Measurements from ENCODE around the gene GALNT10.

Gene GALNT10

DNA sequence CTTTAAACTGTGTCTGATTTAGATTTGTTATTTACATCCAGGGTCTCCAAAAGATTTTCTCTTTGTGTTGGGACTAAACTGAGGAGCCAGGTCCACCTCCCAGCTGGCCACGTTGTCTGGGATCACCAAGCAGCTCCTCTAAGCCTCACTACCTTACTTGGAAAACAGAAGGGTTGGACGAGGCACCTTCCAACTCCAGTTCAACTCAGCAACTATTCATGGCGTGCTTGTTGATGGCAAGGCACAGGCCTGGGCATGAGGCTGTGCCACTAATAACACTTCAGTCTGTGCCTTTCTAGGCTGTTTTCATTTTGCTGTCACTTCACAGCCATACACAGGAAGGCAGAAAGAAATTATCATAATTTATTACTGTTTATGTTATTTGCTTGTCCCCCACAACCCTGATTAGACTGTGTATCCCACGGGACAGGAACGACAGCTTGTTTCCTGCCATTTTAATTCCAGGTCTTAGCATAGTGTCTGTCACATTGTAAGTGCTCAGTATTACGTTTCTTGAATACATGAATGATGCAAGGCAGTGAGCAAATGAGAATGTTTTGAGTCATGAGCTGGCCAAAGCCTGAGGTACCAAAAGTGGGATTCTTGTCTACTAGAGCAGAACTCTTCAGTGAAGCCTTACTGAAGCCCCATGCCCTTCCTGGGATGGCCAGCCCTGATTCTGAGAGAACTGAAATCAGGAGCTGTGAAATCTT lies 125.8 kb downstream of the GALNT10 start:
- FAIRE-seq, result no peak
- no peak for DNase-seq (ENCODE audit: insufficient read length, low spot score)

DNA sequence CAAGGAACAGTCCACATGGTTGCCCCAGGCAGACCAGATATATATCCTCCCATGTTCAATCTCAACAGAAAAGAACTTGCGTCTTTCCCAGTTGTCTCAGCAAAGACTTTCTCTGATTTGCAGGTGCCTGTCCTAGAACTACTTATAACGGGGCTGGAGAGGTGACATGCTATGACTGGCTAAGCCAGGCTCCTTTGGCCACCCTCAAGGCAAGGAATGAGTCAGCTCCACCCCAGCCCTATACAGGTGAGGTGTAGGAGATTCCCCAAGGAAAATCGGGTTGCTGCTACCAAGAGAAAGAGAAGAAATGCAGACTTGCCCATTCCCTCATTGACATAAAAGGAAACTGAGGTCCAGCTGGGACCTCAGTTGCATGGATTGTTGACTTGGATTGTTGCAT lies 127.4 kb downstream of the GALNT10 start:
- DNase-seq (ENCODE audit: insufficient read length, low spot score) (no peak), FAIRE-seq (no peak)

DNA sequence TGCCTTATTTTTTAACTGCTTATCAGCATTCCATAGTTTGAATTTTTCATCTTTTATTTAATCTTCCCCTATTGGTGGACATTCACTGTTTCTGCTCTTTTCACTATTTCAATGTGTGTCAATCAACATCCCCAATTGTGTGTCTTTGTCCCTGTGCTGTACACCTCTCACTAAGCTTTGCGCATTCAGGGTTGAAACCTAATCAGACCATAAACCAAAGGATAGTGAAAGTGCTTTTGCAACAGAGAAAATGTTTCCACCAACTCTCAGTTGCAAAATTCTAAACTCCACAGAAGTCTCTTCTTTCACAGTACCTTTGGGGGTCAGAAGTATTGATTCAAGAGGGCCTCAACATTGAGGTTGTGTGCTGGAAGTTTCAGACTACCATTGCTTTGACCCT lies 128.2 kb downstream of the GALNT10 start:
- FAIRE-seq (peak; percentile 59), DNase-seq (ENCODE audit: insufficient read length, low spot score) (no peak)

DNA sequence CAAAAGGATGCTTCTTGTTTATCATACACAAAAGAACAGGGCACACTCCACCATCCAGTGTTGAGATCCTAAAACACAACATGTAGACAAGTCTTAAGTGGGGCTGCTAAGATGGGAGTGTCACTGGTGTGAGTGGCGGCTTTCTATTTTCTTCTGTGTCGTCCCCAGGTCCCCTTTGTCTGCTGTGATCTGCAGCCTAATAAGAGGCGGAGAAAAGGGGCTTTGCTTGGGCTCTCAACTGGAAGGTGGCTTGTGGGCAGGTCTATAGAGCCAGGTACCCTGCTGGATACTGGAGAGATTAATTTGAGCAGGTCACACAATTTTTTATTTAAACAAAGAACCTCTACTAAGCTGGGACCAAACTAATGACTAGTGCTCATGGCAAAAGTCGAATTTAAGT lies 129.2 kb downstream of the GALNT10 start:
- DNase-seq (ENCODE audit: insufficient read length, low spot score), result no peak
- FAIRE-seq, result no peak

DNA sequence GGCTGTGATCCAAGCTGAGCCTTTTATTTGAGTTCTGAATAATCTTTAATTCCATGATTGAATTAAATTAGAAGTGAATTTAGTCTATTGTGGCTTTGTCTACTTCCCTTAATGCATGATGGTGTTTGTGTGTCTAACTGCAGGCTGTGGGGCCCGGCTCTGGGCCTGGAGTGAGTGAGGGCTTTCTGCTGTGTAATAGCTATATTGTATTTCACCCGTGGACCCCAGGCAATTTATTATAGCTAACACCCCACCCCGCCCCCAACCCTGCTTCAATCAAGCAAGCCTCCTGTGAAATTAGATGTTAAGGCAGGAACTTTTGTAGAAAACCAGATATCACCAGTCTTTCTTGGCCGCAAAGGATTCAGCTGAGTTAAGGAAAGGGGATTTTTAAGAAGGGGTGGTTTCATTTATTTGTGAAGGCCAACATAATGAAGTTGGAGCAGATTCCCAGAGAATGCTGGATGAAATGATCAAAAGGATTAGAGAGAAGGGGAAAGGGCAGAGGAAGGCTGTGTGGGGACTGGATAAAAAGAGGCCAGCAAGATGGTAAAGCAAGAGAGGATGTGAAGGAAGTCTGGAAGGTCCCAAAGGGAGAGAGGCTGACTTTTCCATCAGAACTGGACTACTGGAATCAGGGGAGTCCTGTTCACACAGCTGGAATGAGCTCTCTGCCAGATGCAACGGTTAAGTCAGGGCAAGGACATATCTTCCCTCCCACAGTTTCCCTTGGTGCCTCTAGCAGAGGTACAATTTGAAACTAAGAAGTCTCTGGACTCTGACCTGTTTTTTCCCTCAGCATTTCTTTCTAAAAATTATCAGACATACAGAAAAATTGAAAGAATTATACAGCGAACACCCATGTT lies 129.9 kb downstream of the GALNT10 start:
- FAIRE-seq (no peak), DNase-seq (ENCODE audit: insufficient read length, low spot score) (no peak)

DNA sequence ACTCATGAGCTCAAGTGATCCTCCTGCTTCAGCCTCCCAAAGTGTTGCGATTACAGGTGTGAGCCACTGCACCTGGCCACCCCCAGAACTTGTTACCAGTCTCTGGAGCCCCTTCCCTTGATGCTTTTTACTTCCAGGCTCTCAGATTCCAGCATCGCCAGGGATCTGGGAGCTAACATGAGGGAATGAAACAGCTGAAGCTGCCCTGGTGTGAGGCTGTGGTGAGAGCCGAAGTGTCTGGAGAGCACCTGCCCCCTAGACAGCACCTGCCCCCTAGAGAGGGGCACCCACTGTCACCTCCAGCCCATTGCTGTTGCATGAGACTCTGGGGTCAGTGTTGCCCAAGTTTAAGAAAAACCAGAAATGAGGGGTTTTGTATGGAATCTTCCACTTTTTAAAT lies 131.0 kb downstream of the GALNT10 start:
- DNase-seq (ENCODE audit: insufficient read length, low spot score), result no peak
- FAIRE-seq, result no peak

DNA sequence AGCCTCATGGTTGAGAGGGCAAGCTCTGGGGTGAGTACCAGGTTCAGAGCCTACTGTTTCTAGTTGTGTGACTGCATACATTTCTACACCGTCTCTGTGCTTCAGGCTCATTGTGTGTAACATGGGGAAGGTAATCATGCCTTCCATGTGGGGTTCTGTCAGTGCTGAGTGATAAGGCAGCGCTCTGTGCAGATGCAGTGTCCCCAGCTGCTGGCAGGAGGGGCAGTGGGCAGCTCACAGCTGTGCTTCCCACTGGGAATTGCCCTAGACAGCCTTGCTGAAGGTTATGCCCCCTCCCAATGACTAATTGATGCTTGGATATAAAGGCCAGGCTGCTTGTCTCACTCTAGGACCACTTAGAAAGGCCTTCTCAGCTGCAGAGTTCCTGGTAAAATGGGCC lies 133.5 kb downstream of the GALNT10 start:
- no peak for FAIRE-seq
- no peak for DNase-seq (ENCODE audit: insufficient read length, low spot score)

DNA sequence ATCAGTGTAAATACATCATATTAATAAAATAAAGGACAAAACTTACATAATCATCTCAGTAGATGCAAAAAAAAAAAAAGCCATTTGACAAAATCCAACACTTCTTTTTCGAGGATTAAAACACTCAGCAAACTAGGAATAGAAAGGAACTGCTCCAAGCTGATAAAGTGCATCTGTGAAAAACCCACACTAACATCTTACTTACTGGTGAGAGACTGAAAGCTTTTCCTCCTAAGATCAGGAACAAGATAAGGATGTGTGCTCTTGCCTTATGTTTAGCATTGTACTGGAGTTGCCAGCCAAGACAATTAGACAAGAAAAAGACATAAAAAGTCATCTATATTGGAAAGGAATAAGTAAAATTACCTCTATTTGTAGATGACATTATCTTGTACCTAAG lies 135.0 kb downstream of the GALNT10 start:
- no peak for FAIRE-seq
- no peak for DNase-seq (ENCODE audit: insufficient read length, low spot score)

DNA sequence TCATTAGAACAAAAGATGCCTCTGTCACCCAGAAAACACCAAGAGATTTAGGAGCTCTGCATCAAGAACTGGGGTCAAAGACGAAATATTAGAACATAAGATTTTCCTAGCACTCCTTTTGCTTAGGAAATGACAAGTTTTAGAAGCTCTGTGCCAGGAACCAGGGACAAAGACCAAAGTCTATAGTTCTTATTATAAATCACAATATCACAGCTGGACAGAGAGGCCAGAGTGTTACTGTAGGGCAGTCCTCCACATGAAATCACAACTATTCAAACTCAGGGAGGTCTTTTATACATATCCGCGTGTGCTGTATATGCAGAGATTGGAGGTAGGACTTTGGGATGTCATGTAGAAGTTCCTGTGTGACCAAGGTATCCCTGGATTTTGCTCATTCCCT lies 138.5 kb downstream of the GALNT10 start:
- FAIRE-seq (no peak), DNase-seq (ENCODE audit: insufficient read length, low spot score) (no peak)

DNA sequence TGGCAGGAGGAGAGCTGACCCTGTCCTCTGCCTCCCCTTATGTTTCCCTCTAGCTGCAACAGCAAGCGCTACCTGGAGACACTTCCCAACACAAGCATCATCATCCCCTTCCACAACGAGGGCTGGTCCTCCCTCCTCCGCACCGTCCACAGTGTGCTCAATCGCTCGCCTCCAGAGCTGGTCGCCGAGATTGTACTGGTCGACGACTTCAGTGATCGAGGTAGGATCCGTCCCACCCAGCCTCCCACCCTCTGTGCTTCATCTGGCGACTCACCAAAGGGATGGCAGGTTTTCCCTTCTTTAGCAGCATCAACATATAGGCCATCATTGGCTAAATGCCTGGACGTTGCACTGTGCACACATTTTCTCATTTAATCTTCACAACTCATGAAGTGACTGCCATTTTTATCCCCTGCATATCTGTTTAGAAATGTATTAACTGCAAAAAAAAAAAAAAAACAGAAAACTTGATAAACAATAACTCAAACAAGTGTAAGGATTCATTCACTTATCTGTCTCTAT lies 139.0 kb downstream of the GALNT10 start:
- no peak for DNase-seq (ENCODE audit: insufficient read length, low spot score)
- FAIRE-seq, result no peak

DNA sequence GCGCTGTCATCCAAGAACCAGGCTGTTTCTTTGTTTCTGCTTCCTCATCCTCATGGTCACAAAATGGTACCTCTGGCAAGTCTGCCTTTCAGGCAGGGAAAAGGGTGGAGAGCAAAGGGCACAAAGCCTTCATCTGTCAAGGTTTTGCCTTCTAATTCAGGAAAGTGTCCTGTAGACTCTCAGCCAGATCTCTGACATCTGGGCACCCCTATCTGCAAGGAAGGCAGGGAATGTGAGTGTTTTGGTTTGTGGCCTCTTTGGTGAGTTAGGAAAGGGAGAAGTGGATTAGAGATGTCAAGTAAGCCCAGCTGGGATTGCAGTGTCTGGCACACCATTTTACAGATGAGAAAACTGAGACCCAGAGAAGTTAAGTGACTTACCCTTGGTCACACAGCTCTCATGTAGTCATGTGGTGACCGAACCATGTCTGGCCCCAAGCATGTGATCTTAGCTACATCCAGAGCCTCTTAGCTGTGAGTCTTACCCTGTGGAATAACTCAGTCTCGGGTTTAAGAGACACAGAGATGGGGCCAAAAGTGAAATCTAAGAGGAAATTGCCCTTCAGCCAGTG lies 139.6 kb downstream of the GALNT10 start:
- DNase-seq (ENCODE audit: insufficient read length, low spot score), result no peak
- FAIRE-seq, result no peak

DNA sequence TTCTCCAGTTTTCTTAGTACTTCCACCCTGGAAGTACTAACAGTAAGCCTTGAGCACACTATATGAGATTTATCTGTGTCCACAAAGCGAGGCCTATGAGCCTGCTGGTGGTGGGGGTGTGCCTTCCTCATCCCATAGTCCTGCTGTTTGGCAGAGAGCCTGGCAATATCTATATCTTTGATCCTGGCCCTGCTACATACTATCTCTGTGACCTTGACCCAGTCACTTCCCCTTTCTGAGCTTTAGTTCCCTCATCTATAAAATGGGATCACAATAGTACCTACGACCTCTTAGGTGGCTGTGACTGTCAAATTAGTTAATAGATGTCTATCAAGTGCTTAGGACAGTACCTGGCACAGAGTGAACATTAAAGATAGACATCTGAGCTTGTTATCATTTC lies 140.7 kb downstream of the GALNT10 start:
- DNase-seq (ENCODE audit: insufficient read length, low spot score) (no peak), FAIRE-seq (no peak)

DNA sequence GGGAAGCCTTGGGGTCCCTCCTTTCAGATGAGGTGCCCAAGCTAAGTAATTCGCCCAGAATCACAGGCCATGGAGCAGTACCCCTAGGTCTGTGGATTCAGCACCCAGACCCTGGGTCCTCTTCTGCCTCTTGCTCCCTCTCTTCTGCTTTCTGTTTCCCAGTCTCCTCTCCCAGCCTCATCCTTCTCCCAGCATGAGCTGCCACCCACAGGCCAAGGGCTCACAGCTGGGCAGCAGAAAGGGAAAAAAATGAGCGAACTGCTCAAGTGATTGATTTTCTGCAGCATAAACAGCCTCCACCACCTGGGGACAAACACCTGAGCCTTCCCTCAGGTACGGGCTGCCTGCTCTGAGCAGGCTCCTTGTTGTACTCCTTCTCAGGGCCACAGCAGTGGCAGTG lies 141.4 kb downstream of the GALNT10 start:
- FAIRE-seq, result no peak

DNA sequence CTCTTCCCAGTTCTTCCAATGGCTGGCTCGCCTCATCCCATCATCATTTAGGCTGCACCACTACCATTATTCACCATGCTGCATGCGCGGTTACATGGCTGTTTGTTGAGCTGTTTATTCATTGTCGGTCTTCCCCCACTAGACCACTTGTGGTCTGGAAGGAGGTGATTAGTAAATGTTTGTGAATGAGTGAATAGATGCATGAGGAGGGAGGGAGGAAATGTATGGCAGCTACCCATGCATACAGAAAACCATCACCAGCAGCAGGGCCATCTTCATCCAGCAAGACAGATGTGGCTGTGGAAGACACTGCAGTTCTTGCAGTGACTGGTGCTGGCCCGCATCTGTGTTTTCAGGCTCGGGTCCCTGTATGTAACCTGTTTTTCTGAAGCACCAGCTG lies 141.9 kb downstream of the GALNT10 start:
- DNase-seq (ENCODE audit: insufficient read length, low spot score) (no peak), FAIRE-seq (no peak)

More for the DNA sequence above, 141.4 kb downstream of the GALNT10 start:
- no peak for DNase-seq (ENCODE audit: insufficient read length, low spot score)

DNA sequence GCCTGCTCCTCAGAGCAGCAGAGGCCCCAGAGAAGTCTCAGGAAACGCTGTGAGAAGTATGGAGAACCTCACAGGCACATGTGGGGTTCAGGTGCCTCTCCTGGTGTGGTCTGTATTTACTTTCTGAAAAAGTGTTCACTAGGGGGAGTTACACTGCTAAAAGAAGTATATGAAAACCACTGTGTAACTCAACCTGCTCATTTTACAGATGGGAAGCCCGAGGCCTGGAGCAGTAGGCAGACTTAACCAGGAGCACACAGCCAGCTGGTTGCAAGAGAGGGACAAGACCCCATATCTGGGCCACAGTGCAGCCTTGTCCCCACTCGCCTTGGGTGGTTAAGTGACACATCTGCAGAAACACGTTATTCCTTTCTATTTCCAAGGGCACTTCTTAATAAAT lies 142.5 kb downstream of the GALNT10 start:
- DNase-seq (ENCODE audit: insufficient read length, low spot score) (no peak), FAIRE-seq (no peak)

DNA sequence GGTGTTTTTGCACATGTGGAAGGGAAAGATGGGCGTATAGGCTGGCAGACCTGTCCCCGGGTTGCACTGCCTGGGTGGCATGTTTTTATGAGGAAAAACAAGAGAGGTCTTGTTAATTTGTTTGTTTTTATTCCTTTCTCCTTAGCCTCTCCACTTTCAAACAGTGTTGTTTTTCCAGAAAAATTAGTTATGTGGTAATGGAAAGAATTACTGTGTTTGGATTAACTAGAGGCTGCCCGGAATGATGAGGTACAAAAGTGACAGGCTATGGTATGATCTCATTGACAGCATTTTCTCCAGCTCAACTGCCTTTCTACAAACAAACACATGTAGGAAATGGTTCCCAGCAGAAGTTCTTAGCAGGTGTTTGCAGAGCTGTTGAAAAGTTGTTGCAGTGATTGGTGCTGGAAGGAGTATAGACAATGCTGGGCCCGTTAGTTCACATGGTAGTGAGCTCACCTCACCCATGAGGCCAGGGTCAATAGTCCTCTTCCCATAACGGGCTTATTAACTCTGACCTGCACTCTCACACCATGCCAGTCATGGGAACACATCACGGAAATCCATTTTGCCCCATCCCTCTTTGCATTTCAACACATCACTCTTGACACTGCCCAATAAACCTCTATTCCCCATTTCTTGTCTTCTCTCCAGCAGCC lies 144.0 kb downstream of the GALNT10 start:
- no peak for FAIRE-seq
- DNase-seq (ENCODE audit: insufficient read length, low spot score), result no peak

DNA sequence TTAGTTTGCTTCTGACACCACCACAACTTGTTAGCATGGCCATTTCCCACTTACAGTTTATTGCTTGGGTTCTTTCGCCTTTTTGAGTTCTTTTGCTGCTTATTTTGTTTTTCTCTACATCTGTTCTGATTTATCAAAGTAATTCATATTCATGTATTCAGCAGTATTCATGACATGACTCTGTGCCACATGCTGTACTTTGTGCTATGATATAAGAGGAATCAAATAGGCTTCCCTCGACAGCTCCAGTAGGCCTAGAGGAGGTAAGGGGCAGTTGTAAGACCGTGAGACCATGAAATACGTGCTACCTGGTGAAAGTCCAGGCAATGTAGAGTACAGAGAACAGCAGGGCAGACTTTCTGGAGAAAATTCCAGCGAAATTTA lies 144.5 kb downstream of the GALNT10 start:
- DNase-seq (ENCODE audit: insufficient read length, low spot score), result no peak
- no peak for FAIRE-seq

DNA sequence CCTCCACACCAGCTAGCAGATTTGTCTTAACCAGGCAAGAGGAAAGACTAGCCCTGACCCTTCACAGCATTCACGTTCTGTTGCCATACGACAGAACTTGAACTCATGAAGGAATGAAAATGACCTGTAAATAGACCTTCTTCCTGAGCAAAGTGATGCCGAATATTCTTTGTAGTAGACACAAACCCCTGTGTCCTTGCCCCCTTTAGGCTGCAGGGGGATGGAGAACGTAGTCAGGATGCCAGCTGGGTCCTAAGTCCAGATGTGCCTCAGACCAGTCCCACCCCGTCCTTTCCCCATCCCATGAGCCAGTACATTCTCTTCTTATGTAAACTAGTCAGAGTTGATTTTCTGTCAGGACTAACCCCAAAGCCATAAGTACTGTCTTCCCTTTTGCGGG lies 151.1 kb downstream of the GALNT10 start:
- FAIRE-seq (no peak), DNase-seq (ENCODE audit: insufficient read length, low spot score) (no peak)

DNA sequence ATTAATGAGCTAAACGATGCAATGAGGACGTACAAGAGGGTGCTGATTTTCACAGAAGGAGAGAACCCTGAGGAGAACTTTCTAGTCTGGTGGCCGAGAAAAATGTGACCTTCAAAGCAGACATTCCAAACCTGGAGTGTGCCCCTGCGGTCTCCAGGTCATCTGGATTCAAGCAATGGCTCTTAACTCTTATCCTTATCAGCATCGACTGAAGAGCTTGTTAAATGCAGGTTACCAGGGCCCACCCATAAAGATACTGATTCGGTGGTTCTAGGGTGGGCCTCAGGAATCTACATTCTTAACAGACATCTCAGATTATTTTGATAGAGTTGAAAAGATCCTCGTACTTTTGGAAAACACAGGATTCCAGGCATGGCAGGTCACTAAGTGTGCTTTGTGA lies 151.7 kb downstream of the GALNT10 start:
- FAIRE-seq (no peak), DNase-seq (ENCODE audit: insufficient read length, low spot score) (no peak)

DNA sequence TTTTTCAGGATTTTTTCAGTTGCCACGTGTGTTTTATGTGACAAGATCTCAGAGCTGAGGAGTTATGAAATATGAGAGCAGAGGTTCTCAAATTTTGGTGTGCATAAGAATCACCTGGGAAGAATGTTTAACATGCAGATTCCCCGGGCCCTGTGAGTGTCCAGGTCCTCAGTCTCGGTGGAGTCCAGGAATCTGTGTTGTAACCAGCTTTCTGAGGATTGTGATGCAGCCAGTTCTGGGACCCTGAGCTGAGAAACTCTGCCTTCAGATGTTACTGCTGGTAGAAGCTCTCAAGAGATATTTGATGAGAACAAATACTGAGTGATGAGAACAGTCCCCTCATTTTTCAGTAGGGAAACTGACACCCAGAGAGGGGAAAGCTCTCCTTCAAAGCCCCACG lies 152.4 kb downstream of the GALNT10 start:
- peak; percentile 21 for FAIRE-seq
- no peak for DNase-seq (ENCODE audit: insufficient read length, low spot score)

DNA sequence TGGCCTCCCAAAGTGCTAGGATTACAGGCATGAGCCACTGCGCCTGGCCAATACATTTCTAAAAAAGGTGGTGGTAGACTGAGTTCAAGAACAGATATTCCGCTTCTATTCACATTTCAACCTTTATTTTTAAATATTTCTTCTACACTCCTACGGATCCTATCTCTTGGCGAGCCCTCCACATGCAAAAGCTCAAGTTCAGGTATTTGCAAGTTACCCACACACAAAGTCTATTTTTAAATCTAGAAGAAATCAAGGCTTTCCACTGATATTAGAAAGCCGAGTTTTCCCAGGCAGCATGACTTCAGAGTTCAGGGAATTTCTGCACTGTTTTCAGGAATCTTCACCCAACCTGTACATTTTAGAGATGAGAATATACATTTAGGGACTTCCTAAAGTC lies 153.9 kb downstream of the GALNT10 start:
- no peak for FAIRE-seq
- no peak for DNase-seq (ENCODE audit: insufficient read length, low spot score)

All from GM19239 (cell line).